KG1 (cell line): ENCODE data around the gene VRK1.

Source experiments
- DNase-seq: peaks from one replicate; lab custom pipeline; 2025; lab: John Stamatoyannopoulos, UW

Gene VRK1

DNA sequence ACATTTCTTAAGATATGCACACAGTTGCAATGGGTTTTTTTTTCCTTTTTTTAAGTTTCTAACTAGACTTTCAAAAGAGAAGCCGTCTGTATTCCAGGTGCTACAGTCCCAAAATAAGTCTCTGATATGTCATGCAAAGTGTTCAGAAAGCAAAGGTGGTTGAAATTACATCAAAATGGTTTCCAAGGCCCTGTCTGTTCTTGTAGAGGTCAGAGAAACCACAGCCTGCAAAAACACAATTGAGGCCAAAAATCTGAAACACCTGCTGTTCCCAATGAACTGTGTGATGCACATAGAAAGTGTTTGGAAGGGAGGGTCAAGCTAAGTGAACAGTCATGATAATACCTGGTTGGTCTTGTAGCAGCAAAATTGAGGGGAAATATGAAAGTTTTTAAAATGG lies 91.0 kb downstream of the VRK1 start:
- DNase-seq, result no peak

DNA sequence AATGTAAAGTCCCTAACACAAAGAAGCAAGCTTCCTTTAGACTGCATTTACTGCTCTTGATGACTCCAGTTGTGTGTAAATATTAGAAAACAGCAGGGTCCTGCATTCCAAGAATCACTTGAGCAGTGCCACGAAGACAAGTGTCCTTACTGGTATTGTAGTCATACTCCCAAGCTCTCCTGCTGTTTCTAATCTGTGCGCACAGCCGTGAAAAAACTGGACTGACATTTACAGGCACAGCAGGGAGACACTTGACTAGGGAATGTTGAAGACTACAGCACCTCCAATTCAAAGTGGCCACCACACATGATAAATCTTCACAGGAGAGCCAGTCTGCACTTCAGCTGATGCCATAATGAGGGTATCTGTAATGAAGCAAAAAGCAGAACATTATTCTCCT lies 91.4 kb downstream of the VRK1 start:
- no peak for DNase-seq

GRCh38 chr14:96889091-96889490 lies 91.9 kb downstream of the VRK1 start:
- DNase-seq, result no peak

- DNase-seq, result no peak
These were observed 96.9 kb downstream of the VRK1 start for GRCh38 chr14:96893966-96894622.

DNA sequence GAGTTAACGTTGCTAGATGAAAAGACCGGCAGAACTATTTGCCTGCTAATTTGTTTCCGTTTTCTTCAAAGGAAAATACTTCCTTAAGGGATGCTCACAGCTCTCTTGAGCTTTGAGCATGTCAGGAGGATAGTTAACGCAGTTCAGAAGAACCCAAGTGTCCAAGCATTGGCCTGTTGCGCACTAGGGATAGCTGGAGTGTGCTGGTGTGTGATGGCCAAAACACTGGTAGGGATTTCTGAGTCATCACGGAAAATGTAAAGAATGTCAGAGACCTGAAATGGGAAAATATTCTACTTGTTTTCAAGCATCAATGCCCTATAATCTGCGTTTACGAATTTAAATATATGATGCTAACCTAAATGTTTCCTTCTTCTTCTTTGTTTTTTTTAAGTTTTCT lies 97.8 kb downstream of the VRK1 start:
- no peak for DNase-seq

DNA sequence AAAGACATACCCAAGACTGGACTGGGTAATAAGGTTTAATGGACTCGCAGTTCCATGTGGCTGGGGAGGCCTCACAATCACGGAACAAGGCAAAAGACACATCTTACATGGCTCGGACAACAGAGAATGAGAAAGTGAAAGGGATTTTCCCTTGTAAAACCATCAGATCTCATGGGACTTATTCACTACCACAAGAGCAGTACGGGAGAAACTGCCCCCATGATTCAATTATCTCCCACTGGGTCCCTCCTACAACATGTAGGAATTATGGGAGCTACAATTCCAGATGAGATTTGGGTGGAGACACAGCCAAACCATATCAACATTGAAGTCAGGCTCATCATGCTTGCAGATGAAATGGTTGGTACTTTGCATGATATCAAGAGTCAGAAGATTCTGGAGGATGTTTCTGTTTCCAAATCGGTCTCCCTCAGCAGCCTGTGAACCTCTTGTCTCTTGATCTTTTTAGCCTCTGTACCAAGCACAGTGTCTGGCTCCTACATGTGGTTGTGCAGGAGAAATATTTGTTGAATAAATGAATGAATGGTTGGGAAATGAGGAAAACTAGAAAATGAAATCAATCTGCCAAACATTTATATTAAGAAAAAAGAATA lies 98.6 kb downstream of the VRK1 start:
- no peak for DNase-seq

DNA sequence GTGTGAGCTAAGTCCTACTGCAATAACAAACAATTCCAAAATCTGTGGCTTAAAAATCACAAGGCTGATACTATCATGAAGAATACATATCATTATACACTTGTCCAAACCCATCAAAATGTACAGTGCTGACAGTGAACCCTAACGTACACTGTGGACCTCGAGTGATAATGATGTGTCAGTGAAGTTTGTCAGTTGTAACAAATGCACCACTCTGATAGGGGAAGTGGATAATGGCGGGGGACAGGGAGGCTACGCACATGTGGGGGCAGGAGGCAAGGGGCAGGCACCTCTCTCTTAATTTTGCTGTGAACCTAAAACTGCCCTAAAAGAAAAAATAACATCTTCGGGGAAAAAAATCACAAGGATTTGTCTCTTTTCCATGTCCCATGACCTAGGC lies 100.0 kb downstream of the VRK1 start:
- DNase-seq, result no peak

- no peak for DNase-seq
These were observed 104.0 kb downstream of the VRK1 start for GRCh38 chr14:96901227-96901626.

- no peak for DNase-seq
These were observed 104.8 kb downstream of the VRK1 start for GRCh38 chr14:96902004-96902403.

- DNase-seq, result no peak
These were observed 106.4 kb downstream of the VRK1 start for GRCh38 chr14:96903444-96904023.

GRCh38 chr14:96904201-96904600 lies 107.0 kb downstream of the VRK1 start:
- DNase-seq, result no peak

- no peak for DNase-seq
These were observed 107.9 kb downstream of the VRK1 start for GRCh38 chr14:96905065-96905464.

DNA sequence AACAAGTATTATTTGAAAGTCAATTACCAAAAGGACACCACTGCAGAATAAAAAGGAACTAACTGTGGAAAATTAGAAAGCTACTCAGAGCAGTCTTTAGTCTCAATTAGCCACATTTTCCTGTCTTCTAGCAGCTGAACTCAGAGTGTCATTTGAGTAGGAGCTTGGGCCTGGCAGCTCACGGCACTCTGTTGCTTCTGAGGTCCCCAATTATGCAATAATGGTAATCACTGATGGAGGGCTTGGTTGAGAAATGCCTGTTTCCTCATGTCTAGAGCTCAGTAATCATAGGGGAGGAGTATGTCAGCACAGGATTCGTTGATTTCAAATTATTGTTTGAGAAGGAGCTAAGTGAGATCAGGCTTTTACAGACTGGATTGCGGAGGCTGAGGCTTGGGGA lies 108.6 kb downstream of the VRK1 start:
- DNase-seq, result no peak

- DNase-seq, result no peak
These were observed 109.3 kb downstream of the VRK1 start for GRCh38 chr14:96906434-96906833.

GRCh38 chr14:96909841-96910364 lies 112.7 kb downstream of the VRK1 start:
- no peak for DNase-seq

GRCh38 chr14:96911499-96912149 lies 114.4 kb downstream of the VRK1 start:
- no peak for DNase-seq

DNA sequence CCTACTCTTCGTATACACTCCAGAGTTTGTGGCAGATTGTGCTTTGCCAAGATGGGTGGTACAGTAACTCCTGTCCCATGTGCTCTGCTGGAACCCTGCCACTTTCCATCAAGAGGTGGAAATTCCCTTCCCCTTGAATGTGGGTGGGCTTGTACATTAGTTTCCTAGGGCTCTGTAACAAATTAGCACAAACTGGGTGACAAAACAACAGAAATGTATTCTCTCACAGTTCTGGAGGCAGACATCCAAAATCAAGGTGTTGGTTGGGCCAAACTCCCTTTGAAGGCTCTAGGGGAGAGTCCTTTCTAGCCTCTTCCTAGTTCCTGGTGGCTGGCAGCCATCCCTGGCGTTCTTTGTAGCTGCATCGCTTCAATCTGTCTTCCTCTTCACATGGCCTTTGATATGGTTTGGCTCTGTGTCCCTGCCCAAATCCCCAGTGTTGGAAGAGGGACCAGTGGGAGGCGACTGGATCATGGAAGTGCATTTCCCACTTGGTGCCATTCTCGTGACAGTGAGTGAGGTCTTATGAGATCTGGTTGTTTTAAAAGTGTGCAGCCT lies 117.5 kb downstream of the VRK1 start:
- no peak for DNase-seq

GRCh38 chr14:96915478-96915877 lies 118.3 kb downstream of the VRK1 start:
- DNase-seq, result no peak

GRCh38 chr14:96916751-96917150 lies 119.6 kb downstream of the VRK1 start:
- no peak for DNase-seq

GRCh38 chr14:96917442-96917963 lies 120.3 kb downstream of the VRK1 start:
- DNase-seq, result no peak

DNA sequence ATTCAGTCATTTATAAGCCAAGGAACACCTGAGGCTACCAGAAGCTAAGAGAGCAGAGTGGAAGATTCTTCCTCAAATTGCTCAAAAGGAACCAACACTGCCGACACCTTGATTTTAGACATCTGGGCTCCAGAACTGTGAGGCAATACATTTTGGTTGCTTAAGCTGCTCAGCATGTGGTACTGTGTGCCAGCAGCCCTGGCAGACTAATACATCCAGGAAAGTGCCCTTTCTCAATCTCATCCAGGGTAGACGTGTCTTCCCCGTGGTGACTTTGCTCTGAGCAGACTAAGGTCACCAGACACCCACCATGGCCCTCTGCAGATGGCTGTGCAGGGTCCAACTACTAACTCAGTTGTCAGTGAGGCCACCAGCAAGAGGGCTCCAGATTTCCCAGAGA lies 122.8 kb downstream of the VRK1 start:
- DNase-seq, result no peak

GRCh38 chr14:96920820-96921219 lies 123.6 kb downstream of the VRK1 start:
- DNase-seq, result no peak
